BJ (cell line): Measurements from ENCODE around the gene BCAR1. TPM values are rescaled to one million over a fixed set of nuclear protein-coding genes. Genes with fewer than 3 reads are reported as not detected.

Experiments
- CTCF ChIA-PET: fragments of 350-600 bp; formaldehyde crosslinking; extraction: SDS; loops from one replicate; lab custom pipeline; 2021; ENCODE audit warnings: antibody characterized with exemption, inconsistent platforms; lab: Yijun Ruan, JAX
- POLR2A ChIA-PET: fragments of 300-600 bp; sonication (Branson Sonifier 250); formaldehyde crosslinking; extraction: SDS; loops from one replicate; lab custom pipeline; 2021; ENCODE audit warnings: antibody characterized with exemption; lab: Charles Lee
- DNase-seq: peaks from one replicate; pipeline ENCODE4 v3.0.0-alpha.2; 2011; ENCODE audit warnings: low read depth
- H3K27me3 ChIP-seq: 2 replicates; pipeline ENCODE4 v1.6.0; 2011; ENCODE audit warnings: low read length; ENCODE audit not compliant: control insufficient read depth, insufficient read depth
- H3K36me3 ChIP-seq: 2 replicates; pipeline ENCODE4 v1.5.1; 2011; ENCODE audit warnings: low read length; ENCODE audit not compliant: control insufficient read depth, insufficient read depth
- H3K4me3 ChIP-seq: 2 replicates; pipeline ENCODE4 v1.5.1; 2011; ENCODE audit warnings: low read depth, mild to moderate bottlenecking, control low read depth, low read length
- polyA plus RNA-seq: library from polyadenylated mRNA; depleted of rRNA; stranded (reverse); fragments of >200 nt; gene quantifications from 2 replicates; pipeline ENCODE4 v1.2.3, GENCODE V29; 2011
- TF ChIP-seq, protein P1 (sequence below): IDR thresholded peaks from 2 replicates; pipeline ENCODE4 v1.5.1; 2011; ENCODE audit warnings: low read depth, mild to moderate bottlenecking, control low read depth, inconsistent platforms, low read length, moderate library complexity; ENCODE audit not compliant: insufficient read depth

BCAR1 gene
- polyA plus RNA-seq, 1 experiment: 57.3 TPM

DNA sequence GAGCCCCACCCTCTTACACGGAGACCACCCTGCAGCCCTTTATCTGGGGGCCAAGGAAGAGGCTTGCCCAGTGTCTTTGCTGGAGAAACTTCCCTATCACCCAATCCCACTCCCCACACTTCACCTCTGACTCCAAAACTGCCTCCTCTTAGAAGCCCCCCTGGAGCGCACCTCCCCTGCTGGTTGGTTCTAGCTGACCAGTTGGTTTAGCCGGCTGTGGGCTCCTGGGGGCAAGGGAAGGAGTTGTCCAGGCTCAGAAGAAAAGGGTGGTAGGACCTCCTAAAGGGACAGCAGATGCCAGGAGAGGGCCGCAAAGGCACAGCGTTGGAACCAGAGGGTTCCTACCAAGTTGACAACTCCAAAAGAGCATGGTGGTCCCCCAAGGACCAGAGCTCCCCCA lies 2.0 kb downstream of the BCAR1 start:
- H3K4me3 ChIP-seq: peak overlapping the region; percentile 84
- DNase-seq: no peak
- peaks cover 9% of the 10 kb centered on the region for H3K36me3 ChIP-seq
- ChIA-PET CTCF (interaction anchor here (0.8 to 2.3 kb wide), 4 partner anchors 15 to 138 kb away, joined by 3 to 10 read pairs (median 5); no protein-coding TSS in a partner anchor), POLR2A (interaction anchor here (1.3 kb wide), 1 partner anchor 56 kb away, joined by 11 read pairs; no protein-coding TSS in a partner anchor)
- no peaks in the 10 kb centered on the region for H3K27me3 ChIP-seq
- TF ChIP-seq, protein P1, sequence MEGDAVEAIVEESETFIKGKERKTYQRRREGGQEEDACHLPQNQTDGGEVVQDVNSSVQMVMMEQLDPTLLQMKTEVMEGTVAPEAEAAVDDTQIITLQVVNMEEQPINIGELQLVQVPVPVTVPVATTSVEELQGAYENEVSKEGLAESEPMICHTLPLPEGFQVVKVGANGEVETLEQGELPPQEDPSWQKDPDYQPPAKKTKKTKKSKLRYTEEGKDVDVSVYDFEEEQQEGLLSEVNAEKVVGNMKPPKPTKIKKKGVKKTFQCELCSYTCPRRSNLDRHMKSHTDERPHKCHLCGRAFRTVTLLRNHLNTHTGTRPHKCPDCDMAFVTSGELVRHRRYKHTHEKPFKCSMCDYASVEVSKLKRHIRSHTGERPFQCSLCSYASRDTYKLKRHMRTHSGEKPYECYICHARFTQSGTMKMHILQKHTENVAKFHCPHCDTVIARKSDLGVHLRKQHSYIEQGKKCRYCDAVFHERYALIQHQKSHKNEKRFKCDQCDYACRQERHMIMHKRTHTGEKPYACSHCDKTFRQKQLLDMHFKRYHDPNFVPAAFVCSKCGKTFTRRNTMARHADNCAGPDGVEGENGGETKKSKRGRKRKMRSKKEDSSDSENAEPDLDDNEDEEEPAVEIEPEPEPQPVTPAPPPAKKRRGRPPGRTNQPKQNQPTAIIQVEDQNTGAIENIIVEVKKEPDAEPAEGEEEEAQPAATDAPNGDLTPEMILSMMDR: no peak

DNA sequence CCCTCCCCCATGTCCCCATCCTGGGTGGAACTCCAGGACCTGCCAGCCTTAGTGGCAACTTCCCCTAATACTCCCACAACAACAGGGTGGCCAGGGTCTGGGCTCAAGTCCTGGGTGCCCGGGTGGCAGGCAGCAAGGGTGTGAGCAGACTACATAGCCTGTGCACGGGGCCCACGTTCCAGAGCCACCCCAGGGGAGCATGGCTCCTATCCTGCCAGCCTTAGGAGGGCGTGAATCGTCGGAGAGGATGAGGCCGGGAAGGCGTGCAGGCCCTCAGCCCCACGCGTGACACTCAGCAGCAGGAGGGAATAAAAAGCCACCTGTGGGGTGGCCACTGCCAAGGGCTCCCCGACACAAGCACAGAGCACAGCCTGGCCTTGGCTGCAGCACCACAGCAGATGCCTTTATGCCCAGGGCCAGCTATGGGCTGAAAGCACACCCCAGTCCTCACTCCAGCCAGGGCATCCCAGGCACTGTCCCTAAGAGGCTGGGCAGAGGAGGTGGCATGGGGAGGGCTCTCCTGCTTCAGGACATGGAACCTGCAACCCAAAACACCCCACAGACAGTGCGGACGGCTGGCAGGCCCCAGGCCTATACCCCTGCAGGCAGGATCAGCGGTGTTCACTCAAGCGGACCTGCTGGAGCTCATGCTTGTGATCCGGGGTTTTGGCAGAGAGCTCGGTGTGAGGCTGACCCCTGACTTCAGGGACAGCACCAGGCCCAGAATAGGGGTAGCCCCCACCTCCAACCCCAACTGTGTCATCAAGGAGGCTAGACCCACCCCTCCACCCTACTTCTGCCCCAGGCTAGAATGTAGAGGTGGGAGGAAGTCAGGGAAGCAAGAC lies 2.7 kb downstream of the BCAR1 start:
- CTCF ChIA-PET: interaction anchor here (0.8 to 2.3 kb wide), 3 partner anchors 10 to 132 kb away, joined by 3 to 10 read pairs (median 4); no protein-coding TSS in a partner anchor
- POLR2A ChIA-PET: no interaction called here
- H3K4me3 ChIP-seq: peak overlapping the region; percentile 84
- no peaks in the 10 kb centered on the region for H3K27me3 ChIP-seq
- TF ChIP-seq, protein P1: no peak
- peaks cover 10% of the 10 kb centered on the region for H3K36me3 ChIP-seq
- DNase-seq: no peak

DNA sequence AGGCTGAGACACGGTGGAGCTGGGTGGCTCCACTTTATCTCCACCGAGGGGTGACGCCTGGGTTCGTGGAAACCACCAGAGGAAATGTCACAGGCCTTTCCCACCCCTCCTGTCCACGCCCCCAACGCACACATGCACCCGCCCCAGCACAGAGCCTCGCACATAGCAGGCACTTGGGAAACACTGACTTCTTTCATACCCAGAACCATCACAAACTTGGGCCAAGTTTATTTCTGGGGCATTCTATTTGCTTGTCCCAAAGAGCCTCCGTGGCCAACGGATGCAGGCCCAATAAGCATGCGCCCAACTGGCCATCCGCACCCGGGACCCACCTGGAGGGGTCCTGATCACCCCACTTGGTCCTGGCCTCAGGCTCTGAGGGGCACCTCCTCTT lies 3.3 kb downstream of the BCAR1 start:
- CTCF ChIA-PET: interaction anchor here (1.4 to 2.3 kb wide), 2 partner anchors 9 to 14 kb away, joined by 4 to 10 read pairs; no protein-coding TSS in a partner anchor
- no peak for DNase-seq
- Histone ChIP-seq H3K36me3 (peaks cover 10% of the 10 kb centered on the region), H3K27me3 (no peaks in the 10 kb centered on the region), H3K4me3 (no peak overlapping the region)
- POLR2A ChIA-PET: no interaction called here
- TF ChIP-seq, protein P1: no peak

DNA sequence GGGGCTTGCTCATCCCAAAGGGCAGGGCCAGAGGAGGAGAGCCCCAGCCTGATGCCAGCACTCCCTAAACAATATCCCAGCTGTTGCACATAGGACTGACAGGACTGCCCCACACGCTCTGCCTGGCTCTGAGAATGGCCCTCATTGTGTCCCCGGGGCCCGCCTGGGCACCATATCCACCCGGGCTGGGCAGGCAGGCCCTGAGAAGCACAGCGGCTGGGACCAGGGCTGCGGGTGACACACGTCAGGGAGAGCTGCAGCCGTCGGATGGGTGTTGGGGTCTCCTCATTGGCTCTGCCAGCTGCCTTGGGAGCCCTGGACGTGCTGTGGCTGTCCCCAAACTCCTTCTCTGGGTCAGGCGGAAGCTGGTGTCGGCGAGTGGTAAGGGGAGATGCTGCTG lies 4.2 kb downstream of the BCAR1 start:
- ChIA-PET CTCF (interaction anchor here (1.4 to 2.3 kb wide), 2 partner anchors 8 to 13 kb away, joined by 4 to 10 read pairs; no protein-coding TSS in a partner anchor), POLR2A (no interaction called here)
- Histone ChIP-seq H3K36me3 (peaks cover 11% of the 10 kb centered on the region), H3K4me3 (no peak overlapping the region), H3K27me3 (no peaks in the 10 kb centered on the region)
- TF ChIP-seq, protein P1: no peak
- no peak for DNase-seq

DNA sequence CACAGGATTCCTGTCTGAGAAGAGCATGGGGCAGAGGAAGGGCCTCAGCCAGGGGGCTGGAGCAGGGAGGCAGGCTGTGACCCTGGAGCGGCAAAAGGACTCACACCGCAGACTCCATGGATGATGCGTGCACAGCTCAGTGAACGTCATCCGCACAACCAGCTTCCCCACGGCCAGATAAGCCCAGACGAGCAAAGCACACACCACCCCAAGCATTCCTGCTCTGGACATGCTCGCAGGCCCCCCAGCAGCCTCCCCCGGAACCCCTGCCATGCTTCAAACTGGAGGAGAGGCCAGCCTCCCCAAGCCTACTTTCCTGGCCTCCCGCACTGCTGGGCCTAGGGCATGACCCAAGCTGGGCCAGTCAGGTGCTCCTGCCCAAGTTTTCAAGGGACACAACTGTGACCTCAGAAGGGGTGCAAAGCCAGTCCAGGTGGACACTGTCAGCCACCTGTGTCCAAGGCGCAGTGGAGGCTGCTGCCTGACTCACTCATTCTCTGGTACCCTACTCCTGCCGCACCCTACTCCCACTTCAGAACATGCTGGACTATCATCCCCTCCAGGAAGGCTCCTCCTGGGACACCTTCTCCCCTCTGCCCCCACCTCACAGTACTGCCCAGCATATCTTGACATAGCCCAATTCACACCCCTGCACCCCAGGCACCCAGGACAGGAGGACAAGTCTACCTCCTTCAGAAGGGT lies 4.8 kb downstream of the BCAR1 start:
- Histone ChIP-seq H3K36me3 (peaks cover 17% of the 10 kb centered on the region), H3K4me3 (no peak overlapping the region), H3K27me3 (no peaks in the 10 kb centered on the region)
- CTCF ChIA-PET: interaction anchor here (1.0 to 2.3 kb wide), 3 partner anchors 12 to 18 kb away, joined by 3 to 10 read pairs (median 3); no protein-coding TSS in a partner anchor
- no peak for DNase-seq
- TF ChIP-seq, protein P1: no peak
- POLR2A ChIA-PET: no interaction called here
